H9 (cell line): Measurements from ENCODE around the gene CEBPG. TPM values are rescaled to one million over a fixed set of nuclear protein-coding genes. Genes with fewer than 3 reads are reported as not detected.

Experiments
- DNase-seq: peaks from one replicate; pipeline ENCODE4 v3.0.0-alpha.2; 2017
- H2AFZ ChIP-seq: one replicate; pipeline ENCODE4 v1.6.1; 2013; ENCODE audit warnings: mild to moderate bottlenecking, low read length, control low read depth, moderate library complexity
- H2AK5ac ChIP-seq: 2 replicates; pipeline ENCODE4 v1.6.1; 2013; ENCODE audit warnings: low read length, control low read depth, mixed read lengths; ENCODE audit not compliant: insufficient read length
- H2BK120ac ChIP-seq: one replicate; pipeline ENCODE4 v1.6.1; 2013; ENCODE audit warnings: low read depth, mild to moderate bottlenecking, low read length, control low read depth, inconsistent platforms; ENCODE audit not compliant: poor library complexity, severe bottlenecking
- H2BK12ac ChIP-seq: 2 replicates; pipeline ENCODE4 v1.6.1; 2013; ENCODE audit warnings: low read length, control low read depth, mixed read lengths, low read depth; ENCODE audit not compliant: insufficient read length
- H2BK15ac ChIP-seq: 2 replicates; pipeline ENCODE4 v1.6.1; 2013; ENCODE audit warnings: low read depth, low read length, control low read depth
- H2BK20ac ChIP-seq: one replicate; pipeline ENCODE4 v1.6.1; 2013; ENCODE audit warnings: low read depth, mild to moderate bottlenecking, low read length, control low read depth, inconsistent platforms; ENCODE audit not compliant: poor library complexity, severe bottlenecking
- H2BK5ac ChIP-seq: 2 replicates; pipeline ENCODE4 v1.6.1; 2013; ENCODE audit warnings: low read length, control low read depth, mixed read lengths; ENCODE audit not compliant: insufficient read length
- H3K14ac ChIP-seq: 2 replicates; pipeline ENCODE4 v1.6.1; 2013; ENCODE audit warnings: low read length, control low read depth; ENCODE audit not compliant: insufficient read depth
- H3K18ac ChIP-seq: 2 replicates; pipeline ENCODE4 v1.6.1; 2013; ENCODE audit warnings: low read depth, mild to moderate bottlenecking, mixed read lengths, low read length, control low read depth; ENCODE audit not compliant: insufficient read length
- H3K23ac ChIP-seq: 2 replicates; pipeline ENCODE4 v1.6.1; 2013; ENCODE audit warnings: low read length, control low read depth, mixed read lengths, low read depth; ENCODE audit not compliant: insufficient read length
- H3K23me2 ChIP-seq: 2 replicates; pipeline ENCODE4 v1.6.1; 2013; ENCODE audit warnings: low read depth, mild to moderate bottlenecking, mixed read lengths, low read length, control low read depth; ENCODE audit not compliant: insufficient read length, poor library complexity, severe bottlenecking
- H3K27ac ChIP-seq: 2 replicates; pipeline ENCODE4 v1.5.1; 2013; ENCODE audit warnings: low read length, control low read depth, mixed read lengths, low read depth; ENCODE audit not compliant: insufficient read length
- H3K27me3 ChIP-seq: 2 replicates; pipeline ENCODE4 v1.6.1; 2013; ENCODE audit warnings: low read length, control low read depth, inconsistent platforms; ENCODE audit not compliant: insufficient read depth
- H3K4ac ChIP-seq: 2 replicates; pipeline ENCODE4 v1.6.1; 2013; ENCODE audit warnings: low read depth, mild to moderate bottlenecking, control low read depth, inconsistent platforms, low read length, moderate library complexity
- H3K4me1 ChIP-seq: 2 replicates; pipeline ENCODE4 v1.6.1; 2013; ENCODE audit warnings: low read length, control low read depth, inconsistent platforms; ENCODE audit not compliant: insufficient read depth
- H3K4me2 ChIP-seq: 2 replicates; pipeline ENCODE4 v1.6.1; 2013; ENCODE audit warnings: low read length, control low read depth, mixed read lengths; ENCODE audit not compliant: insufficient read length, insufficient read depth
- H3K56ac ChIP-seq: 2 replicates; pipeline ENCODE4 v1.6.1; 2013; ENCODE audit warnings: low read depth, mild to moderate bottlenecking, mixed read lengths, low read length, control low read depth; ENCODE audit not compliant: insufficient read length
- H3K79me1 ChIP-seq: 2 replicates; pipeline ENCODE4 v1.6.1; 2013; ENCODE audit warnings: low read depth, mild to moderate bottlenecking, moderate library complexity, low read length, control low read depth, inconsistent platforms; ENCODE audit not compliant: insufficient read depth, poor library complexity, severe bottlenecking
- H3K79me2 ChIP-seq: 2 replicates; pipeline ENCODE4 v1.6.1; 2013; ENCODE audit warnings: low read length, control low read depth, inconsistent platforms; ENCODE audit not compliant: insufficient read depth
- H3K9ac ChIP-seq: 2 replicates; pipeline ENCODE4 v1.6.1; 2013; ENCODE audit warnings: low read length, control low read depth, mixed read lengths; ENCODE audit not compliant: insufficient read length; ENCODE audit errors: extremely low read depth
- H3K9me3 ChIP-seq: one replicate; pipeline ENCODE4 v1.6.1; 2013; ENCODE audit warnings: low read depth, low read length, inconsistent platforms; ENCODE audit not compliant: control insufficient read depth
- H3T11ph ChIP-seq: one replicate; pipeline ENCODE4 v1.6.1; 2013; ENCODE audit warnings: mild to moderate bottlenecking, low read length, control low read depth, inconsistent platforms
- H4K20me1 ChIP-seq: one replicate; pipeline ENCODE4 v1.6.1; 2013; ENCODE audit not compliant: control insufficient read depth, insufficient read length, insufficient read depth
- H4K5ac ChIP-seq: 2 replicates; pipeline ENCODE4 v1.6.1; 2013; ENCODE audit warnings: low read depth, mild to moderate bottlenecking, mixed read lengths, low read length, control low read depth; ENCODE audit not compliant: insufficient read length
- H4K8ac ChIP-seq: replicated peaks from 2 replicates; pipeline ENCODE4 v1.6.1; 2013; ENCODE audit warnings: low read length, control low read depth, mixed read lengths, low read depth; ENCODE audit not compliant: insufficient read length
- H4K91ac ChIP-seq: 2 replicates; pipeline ENCODE4 v1.6.1; 2013; ENCODE audit warnings: low read depth, mild to moderate bottlenecking, moderate library complexity, mixed read lengths, low read length, control low read depth; ENCODE audit not compliant: insufficient read length
- H3K27ac Mint-ChIP-seq, 3 experiments: 2 replicates in 2 of 3; 3 replicates in 1 of 3; pipeline ENCODE4 v1.8.0; 2020 to 2021; ENCODE audit warnings: mixed read lengths in 3 of 3, mild to moderate bottlenecking in 1 of 3, moderate library complexity in 1 of 3
- H3K27me3 Mint-ChIP-seq: 2 replicates; pipeline ENCODE4 v1.8.0; 2021; ENCODE audit warnings: low read depth, mild to moderate bottlenecking, moderate library complexity, mixed read lengths
- H3K36me3 Mint-ChIP-seq, 3 experiments: 2 replicates in 2 of 3; 3 replicates in 1 of 3; pipeline ENCODE4 v1.8.0; 2020 to 2021; ENCODE audit warnings: low read depth in 3 of 3, mixed read lengths in 3 of 3; ENCODE audit not compliant: insufficient read depth in 1 of 3
- H3K4me1 Mint-ChIP-seq, 2 experiments: 2 replicates each; pipeline ENCODE4 v1.8.0; 2020; ENCODE audit warnings: mixed read lengths in 2 of 2
- H3K4me3 Mint-ChIP-seq, 2 experiments: 2 replicates in 1 of 2; 3 replicates in 1 of 2; pipeline ENCODE4 v1.8.0; 2020 to 2021; ENCODE audit warnings: mild to moderate bottlenecking in 2 of 2, mixed read lengths in 2 of 2, moderate library complexity in 1 of 2
- H3K9me3 Mint-ChIP-seq, 2 experiments: 2 replicates in 1 of 2; 3 replicates in 1 of 2; pipeline ENCODE4 v1.8.0; 2020; ENCODE audit warnings: mild to moderate bottlenecking in 2 of 2, mixed read lengths in 2 of 2, moderate library complexity in 1 of 2
- CTCF ChIP-seq: fragments of 200-600 bp; sonication (generic); conservative IDR thresholded peaks from 3 replicates; pipeline ENCODE4 v1.8.0; 2021; ENCODE audit warnings: antibody characterized with exemption, mild to moderate bottlenecking
- WGBS: extraction: QIAGEN DNeasy Blood & Tissue Kit; methylation state at CpG from one replicate; pipeline ENCODE4 v1.1.7; 2013; ENCODE audit warnings: missing lambda C conversion rate, low lambda C conversion rate, mixed read lengths; ENCODE audit not compliant: insufficient read length; ENCODE audit errors: extremely low coverage; 5-methylcytosine and 5-hydroxymethylcytosine counted together
- total RNA-seq: library from RNA; stranded (reverse); gene quantifications from 2 replicates; pipeline ENCODE4 v1.2.1, GENCODE V29; 2021

The CEBPG gene
- total RNA-seq, 1 experiment from 2014 or later: 33.7 TPM

- no peak overlapping the region for H2BK15ac ChIP-seq
- Mint-ChIP-seq H3K4me1 (peaks cover 0 to 2% of the 10 kb centered on the region in 2 experiments; a peak in 2 of 4 replicates), H3K4me3 (no peak overlapping the region), H3K9me3 (no peaks in the 10 kb centered on the region), H3K27me3 (peaks cover 4% of the 10 kb centered on the region), H3K27ac (no peak overlapping the region; a peak in 1 of 7 replicates), H3K36me3 (no peaks in the 10 kb centered on the region)
- H3K4ac ChIP-seq: no peak overlapping the region
- no peaks in the 10 kb centered on the region for H3K79me1 ChIP-seq
- H3K9me3 ChIP-seq: no peaks in the 10 kb centered on the region
- H2AK5ac ChIP-seq: no peak overlapping the region
- H3K23me2 ChIP-seq: no peaks in the 10 kb centered on the region
- H3K56ac ChIP-seq: no peak overlapping the region
- H4K20me1 ChIP-seq: no peaks in the 10 kb centered on the region
- no peak overlapping the region for H3T11ph ChIP-seq
- no peak for TF ChIP-seq CTCF
- no peaks in the 10 kb centered on the region for H3K79me2 ChIP-seq
- no peak overlapping the region for H3K4me2 ChIP-seq
- H3K9ac ChIP-seq: no peak overlapping the region
- no peaks in the 10 kb centered on the region for H3K4me1 ChIP-seq
- H3K23ac ChIP-seq: no peak overlapping the region
- no peak overlapping the region for H3K27ac ChIP-seq
- DNase-seq: no peak
- no peak overlapping the region for H4K8ac ChIP-seq
- H2BK12ac ChIP-seq: no peak overlapping the region
- no peak overlapping the region for H2AFZ ChIP-seq
- no CpG with 5 or more reads among the region's 3 CpGs for WGBS
- no peak overlapping the region for H3K14ac ChIP-seq
- H4K91ac ChIP-seq: no peak overlapping the region
- H4K5ac ChIP-seq: no peak overlapping the region
- H2BK120ac ChIP-seq: no peak overlapping the region
- no peaks in the 10 kb centered on the region for H3K27me3 ChIP-seq
- H2BK20ac ChIP-seq: no peak overlapping the region
- no peak overlapping the region for H3K18ac ChIP-seq
- no peak overlapping the region for H2BK5ac ChIP-seq
Measured at GRCh38 chr19:33334271-33334670, 39.2 kb upstream of the CEBPG start.
